ENCODE data around the gene MAD1L1.
"Not testable (repeated sequence)": the region's sequence is repeated elsewhere in the genome, so short reads cannot be mapped to it uniquely, and the experiment has no call there.

DNA sequence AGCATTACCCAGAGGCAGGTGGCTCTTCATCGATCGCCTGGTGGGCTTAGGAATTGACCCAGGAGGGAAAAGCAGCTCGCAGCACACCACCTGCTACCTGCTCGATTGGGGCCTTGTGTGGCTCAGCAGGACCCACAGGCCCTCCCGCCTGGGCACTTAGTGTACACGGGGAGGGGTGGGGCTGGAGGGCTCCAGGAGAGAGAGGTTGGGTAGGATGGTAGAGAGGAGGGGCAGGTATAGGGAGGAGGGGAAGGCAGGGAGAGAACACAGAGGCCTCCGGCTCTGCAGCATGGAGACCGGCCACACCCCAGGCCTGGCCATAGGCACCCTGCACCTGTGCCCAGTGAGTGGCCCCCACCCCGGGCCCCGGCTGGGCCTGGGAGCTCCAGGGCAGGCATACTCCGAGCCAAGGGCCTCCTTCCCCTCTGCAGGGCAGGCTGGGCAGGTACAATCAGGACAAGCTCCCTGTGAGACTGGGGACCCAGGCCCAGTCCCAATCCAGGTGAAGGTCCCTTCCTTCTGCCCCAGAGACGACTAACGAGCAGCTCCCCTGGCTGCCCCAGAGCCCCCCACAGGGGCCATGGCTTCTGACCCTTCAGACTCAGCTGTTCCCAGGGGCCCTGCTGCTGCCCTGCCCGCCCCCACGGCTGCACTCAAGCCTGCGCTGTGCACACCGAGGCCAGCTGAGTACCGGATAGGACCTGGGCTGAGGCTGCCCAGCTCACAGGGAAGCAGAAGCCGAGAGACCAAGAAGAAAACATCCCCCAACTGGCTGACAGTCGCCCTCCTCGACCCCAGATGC is 358.0 kb downstream of the MAD1L1 start:
- TF ChIP-seq, protein P1, sequence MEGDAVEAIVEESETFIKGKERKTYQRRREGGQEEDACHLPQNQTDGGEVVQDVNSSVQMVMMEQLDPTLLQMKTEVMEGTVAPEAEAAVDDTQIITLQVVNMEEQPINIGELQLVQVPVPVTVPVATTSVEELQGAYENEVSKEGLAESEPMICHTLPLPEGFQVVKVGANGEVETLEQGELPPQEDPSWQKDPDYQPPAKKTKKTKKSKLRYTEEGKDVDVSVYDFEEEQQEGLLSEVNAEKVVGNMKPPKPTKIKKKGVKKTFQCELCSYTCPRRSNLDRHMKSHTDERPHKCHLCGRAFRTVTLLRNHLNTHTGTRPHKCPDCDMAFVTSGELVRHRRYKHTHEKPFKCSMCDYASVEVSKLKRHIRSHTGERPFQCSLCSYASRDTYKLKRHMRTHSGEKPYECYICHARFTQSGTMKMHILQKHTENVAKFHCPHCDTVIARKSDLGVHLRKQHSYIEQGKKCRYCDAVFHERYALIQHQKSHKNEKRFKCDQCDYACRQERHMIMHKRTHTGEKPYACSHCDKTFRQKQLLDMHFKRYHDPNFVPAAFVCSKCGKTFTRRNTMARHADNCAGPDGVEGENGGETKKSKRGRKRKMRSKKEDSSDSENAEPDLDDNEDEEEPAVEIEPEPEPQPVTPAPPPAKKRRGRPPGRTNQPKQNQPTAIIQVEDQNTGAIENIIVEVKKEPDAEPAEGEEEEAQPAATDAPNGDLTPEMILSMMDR (IDR thresholded peaks at IDR 0.05) = not testable (repeated sequence)
- not testable (repeated sequence) for TF ChIP-seq POLR2AphosphoS5, POLR2A, EP300 (IDR thresholded peaks at IDR 0.05)
